Panc1 (cell line): Measurements from ENCODE around the gene KHNYN. TPM values are rescaled to one million over a fixed set of nuclear protein-coding genes. Genes with fewer than 3 reads are reported as not detected.

Experiments
- ATAC-seq: fragments of 200-7000 bp; cut with Tn5 transposase; 2 replicates; pipeline ENCODE4 v1.9.1; 2020; ENCODE audit warnings: mild to moderate bottlenecking, moderate library complexity
- BruUV-seq: library from RNA; stranded (reverse); fragments of 400-500 nt; replicated peaks from 2 replicates; lab custom pipeline; 2021; lab: Mats Ljungman, UMichigan
- CTCF ChIA-PET: fragments of 300-600 bp; sonication (Branson Sonifier 250); formaldehyde crosslinking; loops from one replicate; lab custom pipeline; 2022; ENCODE audit warnings: antibody characterized with exemption; lab: Charles Lee
- POLR2A ChIA-PET: fragments of 300-600 bp; sonication (Branson Sonifier 250); formaldehyde crosslinking; loops from one replicate; lab custom pipeline; 2022; ENCODE audit warnings: antibody characterized with exemption; lab: Charles Lee
- DNase-seq: peaks from one replicate; pipeline ENCODE4 v3.0.0-alpha.2; 2010; ENCODE audit warnings: low read depth, low spot score
- H3K27ac ChIP-seq: 2 replicates; pipeline ENCODE4 v1.5.1; 2011; ENCODE audit warnings: mild to moderate bottlenecking, low read length, inconsistent platforms
- H3K27me3 ChIP-seq: fragments of 200-500 bp; sonication (Bioruptor generic); 2 replicates; pipeline ENCODE4 v1.6.0; 2014; ENCODE audit warnings: low read length, inconsistent platforms; ENCODE audit not compliant: control insufficient read depth, insufficient read depth
- H3K36me3 ChIP-seq: fragments of 200-500 bp; sonication (Bioruptor generic); 2 replicates; pipeline ENCODE4 v1.5.1; 2014; ENCODE audit warnings: inconsistent platforms, mild to moderate bottlenecking, low read length, moderate library complexity; ENCODE audit not compliant: control insufficient read depth, insufficient read depth
- H3K4me1 ChIP-seq: 2 replicates; pipeline ENCODE4 v1.5.1; 2011; ENCODE audit warnings: inconsistent platforms, mild to moderate bottlenecking, low read length, moderate library complexity; ENCODE audit not compliant: control insufficient read depth, insufficient read depth
- H3K4me3 ChIP-seq, 2 experiments: 2 replicates each; pipeline ENCODE4 v1.5.1; 2011 to 2012; ENCODE audit warnings: low read depth in 2 of 2, low read length in 2 of 2, mild to moderate bottlenecking in 2 of 2, inconsistent platforms in 1 of 2, moderate library complexity in 1 of 2
- H3K9me3 ChIP-seq: fragments of 200-500 bp; sonication (Bioruptor generic); 2 replicates; pipeline ENCODE4 v1.5.1; 2014; ENCODE audit warnings: low read depth, mild to moderate bottlenecking, inconsistent platforms, low read length, moderate library complexity; ENCODE audit not compliant: control insufficient read depth, insufficient read depth
- POLR2AphosphoS5 ChIP-seq: IDR thresholded peaks from 2 replicates; pipeline ENCODE4 v1.6.1; 2012; ENCODE audit warnings: mild to moderate bottlenecking, low read depth, low read length, moderate library complexity
- SIN3A ChIP-seq: IDR thresholded peaks from 2 replicates; pipeline ENCODE4 v1.6.1; 2012; ENCODE audit warnings: low read depth, mild to moderate bottlenecking, low read length, moderate library complexity, borderline replicate concordance; ENCODE audit not compliant: insufficient read depth
- TCF7L2 ChIP-seq: IDR thresholded peaks from 2 replicates; pipeline ENCODE4 v1.6.1; 2011; ENCODE audit warnings: mild to moderate bottlenecking, low read depth, low read length, inconsistent platforms
- in situ Hi-C: cut with HindIII; loops from 2 replicates; pipeline ENCODE4 v1.10.0; 2016; ENCODE audit warnings: low sequenced_read_pairs, low pct_unique_long_range_greater_than_20kb
- intact Hi-C: fragments of 100-400 bp; cut with micrococcal nuclease; formaldehyde crosslinking; loops from one replicate; pipeline ENCODE4 v1.10.0; 2022; ENCODE audit not compliant: unreplicated experiment
- total RNA-seq: library from RNA; stranded (reverse); gene quantifications from one replicate; pipeline ENCODE4 v1.2.1, GENCODE V29; 2021; ENCODE audit not compliant: unreplicated experiment
- TF ChIP-seq, protein P1 (sequence below): fragments of 450-650 bp; IDR thresholded peaks from 2 replicates; pipeline ENCODE4 v1.5.1; 2017; ENCODE audit warnings: mild to moderate bottlenecking
- TF ChIP-seq, protein P2 (sequence below), 2 experiments: IDR thresholded peaks; 2 replicates each; pipeline ENCODE4 v1.6.1; 2011 to 2012; ENCODE audit warnings: low read depth in 2 of 2, control low read depth in 1 of 2, low read length in 1 of 2, mild to moderate bottlenecking in 1 of 2, moderate library complexity in 1 of 2; ENCODE audit not compliant: insufficient read depth in 1 of 2

Gene KHNYN
- total RNA-seq, 1 experiment from 2014 or later = 37.6 TPM

DNA sequence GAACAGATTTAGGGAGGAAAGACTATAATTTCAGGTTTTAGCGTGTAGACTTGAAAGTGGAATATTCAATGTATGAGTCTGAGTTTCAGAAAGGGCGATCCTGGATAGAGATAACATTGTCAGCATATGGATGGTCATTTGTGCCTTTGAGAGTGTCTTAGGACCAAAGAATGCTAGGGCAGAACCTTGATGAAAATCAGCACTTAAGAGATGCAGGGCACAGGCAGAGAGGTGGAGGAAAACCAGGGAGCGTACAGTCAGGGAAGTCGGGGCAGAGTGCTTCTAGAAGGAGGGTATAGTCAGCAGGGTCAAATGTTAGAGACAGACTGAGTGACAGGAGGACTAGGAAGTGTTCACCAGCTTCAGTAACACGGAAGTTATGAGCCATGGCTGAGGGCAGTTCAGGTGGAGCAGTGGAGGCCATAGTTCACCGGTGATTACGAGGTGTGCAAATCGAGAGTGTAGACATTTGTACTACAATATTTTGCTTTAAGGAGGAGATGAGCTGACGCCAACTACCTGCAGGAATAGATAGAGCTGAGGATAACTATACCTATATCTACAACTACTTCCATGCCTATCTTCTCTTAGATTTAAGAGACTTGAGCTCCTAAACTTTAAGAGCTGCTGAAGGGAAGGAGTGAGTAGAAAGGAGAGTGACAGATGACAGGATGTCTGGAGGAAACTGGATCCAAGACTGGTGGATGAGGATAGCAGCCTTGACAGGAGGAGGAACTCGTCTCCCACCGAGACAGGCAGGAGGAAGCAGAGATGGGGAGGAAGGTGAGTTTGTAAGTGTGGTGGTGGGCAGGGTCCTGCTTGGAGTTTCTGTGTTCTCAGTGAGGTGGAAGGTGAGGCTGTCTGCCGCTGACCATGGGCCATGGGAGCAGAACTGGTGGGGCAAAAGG, 6.8 kb upstream of the KHNYN start:
- H3K4me3 ChIP-seq = no peak overlapping the region
- no peak overlapping the region for H3K27ac ChIP-seq
- intact Hi-C loops (no loop called here), in situ Hi-C loops (no loop called here)
- no peaks in the 10 kb centered on the region for H3K36me3 ChIP-seq
- POLR2A ChIA-PET = no interaction called here
- BruUV-seq = no TSS peak
- H3K27me3 ChIP-seq = no peaks in the 10 kb centered on the region
- ATAC-seq = no peak
- no peak for DNase-seq
- no peaks in the 10 kb centered on the region for H3K4me1 ChIP-seq
- H3K9me3 ChIP-seq = no peaks in the 10 kb centered on the region
- TF ChIP-seq, protein P1, sequence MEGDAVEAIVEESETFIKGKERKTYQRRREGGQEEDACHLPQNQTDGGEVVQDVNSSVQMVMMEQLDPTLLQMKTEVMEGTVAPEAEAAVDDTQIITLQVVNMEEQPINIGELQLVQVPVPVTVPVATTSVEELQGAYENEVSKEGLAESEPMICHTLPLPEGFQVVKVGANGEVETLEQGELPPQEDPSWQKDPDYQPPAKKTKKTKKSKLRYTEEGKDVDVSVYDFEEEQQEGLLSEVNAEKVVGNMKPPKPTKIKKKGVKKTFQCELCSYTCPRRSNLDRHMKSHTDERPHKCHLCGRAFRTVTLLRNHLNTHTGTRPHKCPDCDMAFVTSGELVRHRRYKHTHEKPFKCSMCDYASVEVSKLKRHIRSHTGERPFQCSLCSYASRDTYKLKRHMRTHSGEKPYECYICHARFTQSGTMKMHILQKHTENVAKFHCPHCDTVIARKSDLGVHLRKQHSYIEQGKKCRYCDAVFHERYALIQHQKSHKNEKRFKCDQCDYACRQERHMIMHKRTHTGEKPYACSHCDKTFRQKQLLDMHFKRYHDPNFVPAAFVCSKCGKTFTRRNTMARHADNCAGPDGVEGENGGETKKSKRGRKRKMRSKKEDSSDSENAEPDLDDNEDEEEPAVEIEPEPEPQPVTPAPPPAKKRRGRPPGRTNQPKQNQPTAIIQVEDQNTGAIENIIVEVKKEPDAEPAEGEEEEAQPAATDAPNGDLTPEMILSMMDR = no peak
- TF ChIP-seq SIN3A = no peak
- TF ChIP-seq TCF7L2 = no peak
- TF ChIP-seq, protein P2, sequence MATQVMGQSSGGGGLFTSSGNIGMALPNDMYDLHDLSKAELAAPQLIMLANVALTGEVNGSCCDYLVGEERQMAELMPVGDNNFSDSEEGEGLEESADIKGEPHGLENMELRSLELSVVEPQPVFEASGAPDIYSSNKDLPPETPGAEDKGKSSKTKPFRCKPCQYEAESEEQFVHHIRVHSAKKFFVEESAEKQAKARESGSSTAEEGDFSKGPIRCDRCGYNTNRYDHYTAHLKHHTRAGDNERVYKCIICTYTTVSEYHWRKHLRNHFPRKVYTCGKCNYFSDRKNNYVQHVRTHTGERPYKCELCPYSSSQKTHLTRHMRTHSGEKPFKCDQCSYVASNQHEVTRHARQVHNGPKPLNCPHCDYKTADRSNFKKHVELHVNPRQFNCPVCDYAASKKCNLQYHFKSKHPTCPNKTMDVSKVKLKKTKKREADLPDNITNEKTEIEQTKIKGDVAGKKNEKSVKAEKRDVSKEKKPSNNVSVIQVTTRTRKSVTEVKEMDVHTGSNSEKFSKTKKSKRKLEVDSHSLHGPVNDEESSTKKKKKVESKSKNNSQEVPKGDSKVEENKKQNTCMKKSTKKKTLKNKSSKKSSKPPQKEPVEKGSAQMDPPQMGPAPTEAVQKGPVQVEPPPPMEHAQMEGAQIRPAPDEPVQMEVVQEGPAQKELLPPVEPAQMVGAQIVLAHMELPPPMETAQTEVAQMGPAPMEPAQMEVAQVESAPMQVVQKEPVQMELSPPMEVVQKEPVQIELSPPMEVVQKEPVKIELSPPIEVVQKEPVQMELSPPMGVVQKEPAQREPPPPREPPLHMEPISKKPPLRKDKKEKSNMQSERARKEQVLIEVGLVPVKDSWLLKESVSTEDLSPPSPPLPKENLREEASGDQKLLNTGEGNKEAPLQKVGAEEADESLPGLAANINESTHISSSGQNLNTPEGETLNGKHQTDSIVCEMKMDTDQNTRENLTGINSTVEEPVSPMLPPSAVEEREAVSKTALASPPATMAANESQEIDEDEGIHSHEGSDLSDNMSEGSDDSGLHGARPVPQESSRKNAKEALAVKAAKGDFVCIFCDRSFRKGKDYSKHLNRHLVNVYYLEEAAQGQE (IDR thresholded peaks at IDR 0.05; ENCODE audit: insufficient read depth in 1 of 2, low read depth in 2 of 2, low read length in 1 of 2) = no peak
- TF ChIP-seq POLR2AphosphoS5 = no peak
- CTCF ChIA-PET = interaction anchor here (1.2 kb wide), 1 partner anchor 9 kb away, joined by 4 read pairs; no protein-coding TSS in a partner anchor

DNA sequence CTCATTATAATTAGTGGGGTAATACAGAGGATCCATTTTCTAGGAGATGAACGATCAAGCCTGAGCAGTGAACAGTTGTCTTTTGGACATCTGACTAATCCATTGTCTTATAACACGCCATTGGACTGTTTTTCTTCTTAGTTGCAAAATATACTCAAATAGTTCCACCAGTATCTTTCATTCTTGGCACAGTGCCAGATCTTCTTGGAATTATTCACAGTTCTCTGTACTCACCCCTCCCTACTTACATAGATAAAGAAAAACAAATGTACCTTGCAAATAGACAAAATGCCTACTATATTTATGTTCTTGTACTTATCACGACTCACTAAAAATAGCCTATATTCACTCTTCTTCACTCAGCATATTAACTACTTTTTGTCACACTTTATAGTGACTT, 4.0 kb upstream of the KHNYN start:
- TF ChIP-seq, protein P1 = no peak
- TF ChIP-seq POLR2AphosphoS5 = no peak
- no peak for TF ChIP-seq TCF7L2
- TF ChIP-seq, protein P2 (IDR thresholded peaks at IDR 0.05; ENCODE audit: insufficient read depth in 1 of 2, low read depth in 2 of 2, low read length in 1 of 2) = no peak
- TF ChIP-seq SIN3A = no peak
- no peaks in the 10 kb centered on the region; the same call in 1 of the 2 replicates for H3K4me1 ChIP-seq
- intact Hi-C loops = no loop called here
- POLR2A ChIA-PET = no interaction called here
- ATAC-seq (no peak), DNase-seq (no peak)
- no peak overlapping the region for H3K4me3 ChIP-seq
- CTCF ChIA-PET = interaction anchor here (0.7 kb wide), 1 partner anchor 101 kb away, joined by 3 read pairs; no protein-coding TSS in a partner anchor
- no peaks in the 10 kb centered on the region for H3K27me3 ChIP-seq
- H3K27ac ChIP-seq = no peak overlapping the region
- H3K36me3 ChIP-seq = peaks cover 4% of the 10 kb centered on the region; the same call in 1 of the 2 replicates
- H3K9me3 ChIP-seq = no peaks in the 10 kb centered on the region
- BruUV-seq = no TSS peak
- in situ Hi-C loops = no loop called here
